Liver (tissue), 9 donors: ENCODE measurements around the gene TMEM107. TPM values are rescaled to one million over a fixed set of nuclear protein-coding genes. Genes with fewer than 3 reads are reported as not detected.

Experiments
- DNase-seq: peaks from one replicate; pipeline ENCODE4 v3.0.0-alpha.2; 2017; ENCODE audit warnings: low spot score
- H3K27ac ChIP-seq, 2 donors: one replicate each; pipeline ENCODE4 v1.7.0; 2013; ENCODE audit warnings: inconsistent platforms in 2 of 2, low read length in 2 of 2, control low read depth in 1 of 2, low read depth in 1 of 2, mild to moderate bottlenecking in 1 of 2
- H3K27me3 ChIP-seq, 4 donors: one replicate each; pipeline versions ENCODE4 v1.6.1 to v1.7.0; 2013; ENCODE audit warnings: low read length in 3 of 4, inconsistent platforms in 1 of 4, mild to moderate bottlenecking in 1 of 4, moderate library complexity in 1 of 4; ENCODE audit not compliant: control insufficient read depth in 4 of 4, insufficient read depth in 4 of 4
- H3K36me3 ChIP-seq, 4 donors: one replicate each; pipeline versions ENCODE4 v1.6.1 to v1.7.0; 2013; ENCODE audit warnings: low read length in 3 of 4, mild to moderate bottlenecking in 3 of 4, low read depth in 1 of 4, moderate library complexity in 1 of 4; ENCODE audit not compliant: control insufficient read depth in 4 of 4, insufficient read depth in 3 of 4
- H3K4me1 ChIP-seq, 4 donors: one replicate each; pipeline versions ENCODE4 v1.6.1 to v1.7.0; 2013; ENCODE audit warnings: low read length in 3 of 4, mild to moderate bottlenecking in 3 of 4, moderate library complexity in 1 of 4; ENCODE audit not compliant: control insufficient read depth in 4 of 4, insufficient read depth in 4 of 4
- H3K4me3 ChIP-seq, 3 donors: one replicate each; pipeline versions ENCODE4 v1.6.1 to v1.7.0; 2013; ENCODE audit warnings: low read length in 3 of 3, control low read depth in 1 of 3, low read depth in 1 of 3, mild to moderate bottlenecking in 1 of 3
- H3K9ac ChIP-seq, 2 donors: one replicate each; pipeline ENCODE4 v1.7.0; 2013; ENCODE audit warnings: low read length in 2 of 2, mild to moderate bottlenecking in 2 of 2, moderate library complexity in 2 of 2, control low read depth in 1 of 2, low read depth in 1 of 2
- H3K9me3 ChIP-seq, 4 donors: one replicate each; pipeline versions ENCODE4 v1.6.1 to v1.7.0; 2013; ENCODE audit warnings: low read length in 3 of 4; ENCODE audit not compliant: control insufficient read depth in 4 of 4
- ATF3 ChIP-seq: IDR thresholded peaks from 2 replicates; pipeline ENCODE4 v1.6.1; 2016; ENCODE audit warnings: antibody characterized with exemption
- GABPA ChIP-seq, 2 donors: IDR thresholded peaks in 1 of 2; conservative IDR thresholded peaks in 1 of 2; 2 replicates each; pipeline ENCODE4 v1.6.1; 2016; ENCODE audit warnings: antibody characterized with exemption in 2 of 2, mild to moderate bottlenecking in 1 of 2, moderate library complexity in 1 of 2
- HNF4A ChIP-seq, 2 donors: conservative IDR thresholded peaks; 2 replicates each; pipeline ENCODE4 v1.6.1; 2016; ENCODE audit warnings: antibody characterized with exemption in 2 of 2, mild to moderate bottlenecking in 2 of 2
- HNF4G ChIP-seq: IDR thresholded peaks from 2 replicates; pipeline ENCODE4 v1.6.1; 2016; ENCODE audit warnings: antibody characterized with exemption
- JUND ChIP-seq, 2 donors: IDR thresholded peaks; 2 replicates each; pipeline ENCODE4 v1.6.1; 2016; ENCODE audit warnings: antibody characterized with exemption in 2 of 2
- MAX ChIP-seq: IDR thresholded peaks from 2 replicates; pipeline ENCODE4 v1.6.1; 2016; ENCODE audit warnings: antibody characterized with exemption
- NR2F2 ChIP-seq: IDR thresholded peaks from 2 replicates; pipeline ENCODE4 v1.6.1; 2016; ENCODE audit warnings: antibody characterized with exemption
- RAD21 ChIP-seq, 2 donors: IDR thresholded peaks; 2 replicates each; pipeline ENCODE4 v1.6.1; 2016; ENCODE audit warnings: antibody characterized with exemption in 2 of 2, mild to moderate bottlenecking in 2 of 2
- REST ChIP-seq: IDR thresholded peaks from 2 replicates; pipeline ENCODE4 v1.6.1; 2016; ENCODE audit warnings: antibody characterized with exemption, mild to moderate bottlenecking
- RXRA ChIP-seq, 2 donors: IDR thresholded peaks; 2 replicates each; pipeline ENCODE4 v1.6.1; 2017 to 2018; ENCODE audit warnings: antibody characterized with exemption in 2 of 2, mild to moderate bottlenecking in 1 of 2
- SP1 ChIP-seq: IDR thresholded peaks from 2 replicates; pipeline ENCODE4 v1.6.1; 2018; ENCODE audit warnings: antibody characterized with exemption, mild to moderate bottlenecking
- TAF1 ChIP-seq: conservative IDR thresholded peaks from 2 replicates; pipeline ENCODE4 v1.6.1; 2016; ENCODE audit warnings: antibody characterized with exemption, mild to moderate bottlenecking
- YY1 ChIP-seq: IDR thresholded peaks from 2 replicates; pipeline ENCODE4 v1.6.1; 2016; ENCODE audit warnings: antibody characterized with exemption, mild to moderate bottlenecking
- ZBTB33 ChIP-seq: IDR thresholded peaks from 2 replicates; pipeline ENCODE4 v1.6.1; 2016; ENCODE audit warnings: antibody characterized with exemption
- WGBS: extraction: QIAGEN DNeasy Blood & Tissue Kit; methylation state at CpG from one replicate; pipeline ENCODE4 v1.1.7; 2013; 5-methylcytosine and 5-hydroxymethylcytosine counted together
- polyA plus RNA-seq, 2 donors: library from polyadenylated mRNA; stranded (reverse) in 1 of 2; unstranded in 1 of 2; fragments of 200-250 nt in 1 of 2; fragments of >200 nt in 1 of 2; fragmentation: Nextera tagmentation in 1 of 2; extraction: Ambion mirVana in 1 of 2; gene quantifications; one replicate each; pipeline versions ENCODE4 v1.2.1 to v1.2.3, GENCODE V29; 2013 to 2015
- total RNA-seq, 2 donors: library from RNA; depleted of rRNA; stranded (reverse); fragments of >200 nt; gene quantifications; one replicate each; pipeline ENCODE4 v1.2.3, GENCODE V29; 2014
- donor health status: healthy.
- donor health status: healthy.
- donor health status: healthy.
- donor health status: healthy.
- donor health status: healthy.

Gene TMEM107
- total and polyA plus RNA-seq, 4 donors, result 3.0 to 8.4 (median 4.2) TPM

GRCh38 chr17:8126491-8127066 is 49.6 kb downstream of the TMEM107 start (continued):
- TF ChIP-seq REST (no peak), ATF3 (no peak)

- H3K4me3 ChIP-seq, result peak overlapping the region in 2 of 3 donors; percentile 45 to 51
- H3K4me1 ChIP-seq, result peaks cover 25 to 57% (median 46%) of the 10 kb centered on the region in 4 donors
- DNase-seq, result no peak
- H3K9me3 ChIP-seq, result no peaks in the 10 kb centered on the region
- peak overlapping the region in 1 of 2 donors; percentile 23 for H3K9ac ChIP-seq
- TF ChIP-seq NR2F2 (no peak), YY1 (no peak), HNF4A (conservative IDR thresholded peaks at IDR 0.05) (no peak), HNF4G (no peak), JUND (IDR thresholded peaks at IDR 0.05) (no peak), TAF1 (no peak), GABPA (IDR thresholded peaks at IDR 0.05 in 1 of 2, conservative IDR thresholded peaks at IDR 0.05 in 1 of 2) (no peak), RAD21 (IDR thresholded peaks at IDR 0.05) (no peak), RXRA (IDR thresholded peaks at IDR 0.05) (no peak)
- H3K36me3 ChIP-seq, result no peaks in the 10 kb centered on the region
- no peak overlapping the region for H3K27ac ChIP-seq
- 3% methylated on average over 35 of the region's 35 CpGs for WGBS
- peaks cover 5 to 16% (median 7%) of the 10 kb centered on the region in 4 donors for H3K27me3 ChIP-seq
Measured at GRCh38 chr17:8125947-8126490, 50.2 kb downstream of the TMEM107 start.

- H3K4me3 ChIP-seq, result peak overlapping the region in 2 of 3 donors; percentile 45 to 51
- peak; percentile 95 for DNase-seq
- WGBS, result 3% methylated on average over 40 of the region's 40 CpGs
- H3K27me3 ChIP-seq, result peaks cover 5 to 16% (median 7%) of the 10 kb centered on the region in 4 donors
- peaks cover 26 to 64% (median 52%) of the 10 kb centered on the region in 4 donors for H3K4me1 ChIP-seq
- no peaks in the 10 kb centered on the region for H3K9me3 ChIP-seq
- no peaks in the 10 kb centered on the region for H3K36me3 ChIP-seq
- H3K9ac ChIP-seq, result no peak overlapping the region
- TF ChIP-seq YY1 (peak; percentile 28), ZBTB33 (peak; percentile 16), ATF3 (peak; percentile 99), MAX (peak; percentile 41), SP1 (no peak)
- H3K27ac ChIP-seq, result no peak overlapping the region
Measured at GRCh38 chr17:8125154-8125946, 50.8 kb downstream of the TMEM107 start.
